ENCODE data around the gene FSTL3. TPM values are rescaled to one million over a fixed set of nuclear protein-coding genes. Genes with fewer than 3 reads are reported as not detected.
A peak's percentile ranks its signal among the peaks of the same experiment; 100 is the strongest.

FSTL3 gene
- total RNA-seq, 1 experiment from 2014 or later = 6.8 TPM

DNA sequence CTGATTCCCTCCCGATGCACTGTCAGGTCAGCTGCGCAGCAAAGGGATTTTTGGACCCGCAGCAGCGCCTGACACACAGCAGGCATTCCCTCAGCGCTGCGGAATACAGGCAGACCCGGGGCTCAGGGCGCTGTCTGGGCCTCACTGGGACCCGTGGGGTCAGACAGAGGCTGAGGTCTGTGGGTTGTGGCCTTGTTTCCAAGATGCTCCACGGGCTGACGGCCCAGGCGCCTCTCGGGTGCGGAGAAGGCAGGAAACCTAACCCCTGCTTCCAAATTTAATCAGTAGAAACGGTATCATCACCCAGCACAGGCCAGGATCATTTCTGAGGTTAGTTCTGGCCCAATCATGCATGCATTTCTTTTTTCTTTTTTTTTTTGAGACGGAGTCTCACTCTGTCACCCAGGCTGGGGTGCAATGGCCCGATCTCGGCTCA lies 12.5 kb upstream of the FSTL3 start:
- H3K56ac ChIP-seq (ENCODE audit: insufficient read length, low read depth, low read length) = no peak overlapping the region
- no peak overlapping the region for H2BK5ac ChIP-seq (ENCODE audit: insufficient read length, low read length)
- no peak overlapping the region for H3K23ac ChIP-seq (ENCODE audit: insufficient read length, low read depth, low read length)
- no peak overlapping the region for H3K27ac Mint-ChIP-seq
- peak overlapping the region; percentile 67 to 74 for H3K4me3 Mint-ChIP-seq
- TF ChIP-seq, protein P1, sequence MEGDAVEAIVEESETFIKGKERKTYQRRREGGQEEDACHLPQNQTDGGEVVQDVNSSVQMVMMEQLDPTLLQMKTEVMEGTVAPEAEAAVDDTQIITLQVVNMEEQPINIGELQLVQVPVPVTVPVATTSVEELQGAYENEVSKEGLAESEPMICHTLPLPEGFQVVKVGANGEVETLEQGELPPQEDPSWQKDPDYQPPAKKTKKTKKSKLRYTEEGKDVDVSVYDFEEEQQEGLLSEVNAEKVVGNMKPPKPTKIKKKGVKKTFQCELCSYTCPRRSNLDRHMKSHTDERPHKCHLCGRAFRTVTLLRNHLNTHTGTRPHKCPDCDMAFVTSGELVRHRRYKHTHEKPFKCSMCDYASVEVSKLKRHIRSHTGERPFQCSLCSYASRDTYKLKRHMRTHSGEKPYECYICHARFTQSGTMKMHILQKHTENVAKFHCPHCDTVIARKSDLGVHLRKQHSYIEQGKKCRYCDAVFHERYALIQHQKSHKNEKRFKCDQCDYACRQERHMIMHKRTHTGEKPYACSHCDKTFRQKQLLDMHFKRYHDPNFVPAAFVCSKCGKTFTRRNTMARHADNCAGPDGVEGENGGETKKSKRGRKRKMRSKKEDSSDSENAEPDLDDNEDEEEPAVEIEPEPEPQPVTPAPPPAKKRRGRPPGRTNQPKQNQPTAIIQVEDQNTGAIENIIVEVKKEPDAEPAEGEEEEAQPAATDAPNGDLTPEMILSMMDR (conservative IDR thresholded peaks at IDR 0.05) = no peak
- no peak overlapping the region for H2BK15ac ChIP-seq (ENCODE audit: low read depth, low read length)
- H3K27me3 Mint-ChIP-seq (ENCODE audit: low read depth) = peaks cover 22% of the 10 kb centered on the region
- no peaks in the 10 kb centered on the region; the same call in 1 of the 2 replicates for H3K4me1 ChIP-seq (ENCODE audit: insufficient read depth, low read length)
- H4K20me1 ChIP-seq (ENCODE audit: control insufficient read depth, insufficient read depth, insufficient read length) = peaks cover 6% of the 10 kb centered on the region
- no peak overlapping the region for H3K18ac ChIP-seq (ENCODE audit: insufficient read length, low read depth, low read length)
- H3T11ph ChIP-seq (ENCODE audit: low read length) = no peak overlapping the region
- no peak overlapping the region for H2BK12ac ChIP-seq (ENCODE audit: insufficient read length, low read depth, low read length)
- peaks cover 13 to 18% of the 10 kb centered on the region in 2 experiments for H3K4me1 Mint-ChIP-seq
- no peak overlapping the region for H2AFZ ChIP-seq (ENCODE audit: low read length)
- H2BK20ac ChIP-seq (ENCODE audit: low read depth, low read length, poor library complexity, severe bottlenecking) = no peak overlapping the region
- H3K4ac ChIP-seq (ENCODE audit: low read depth, low read length) = no peak overlapping the region
- peaks cover 38% of the 10 kb centered on the region; the same call in 1 of the 2 replicates for H3K79me2 ChIP-seq (ENCODE audit: insufficient read depth, low read length)
- no peak overlapping the region for H3K14ac ChIP-seq (ENCODE audit: insufficient read depth, low read length)
- H3K27me3 ChIP-seq (ENCODE audit: insufficient read depth, low read length) = no peaks in the 10 kb centered on the region
- H2BK120ac ChIP-seq (ENCODE audit: low read depth, low read length, poor library complexity, severe bottlenecking) = no peak overlapping the region
- no peak overlapping the region for H3K27ac ChIP-seq (ENCODE audit: insufficient read length, low read depth, low read length)
- H4K8ac ChIP-seq (replicated peaks; ENCODE audit: insufficient read length, low read depth, low read length) = no peak overlapping the region
- H3K9ac ChIP-seq (ENCODE audit: extremely low read depth, insufficient read length, low read length) = no peak overlapping the region
- no peak overlapping the region for H2AK5ac ChIP-seq (ENCODE audit: insufficient read length, low read length)
- peaks cover 7 to 10% of the 10 kb centered on the region in 2 experiments; a peak in 4 of 5 replicates for H3K9me3 Mint-ChIP-seq
- H4K5ac ChIP-seq (ENCODE audit: insufficient read length, low read depth, low read length) = no peak overlapping the region
- H3K9me3 ChIP-seq (ENCODE audit: control insufficient read depth, low read depth, low read length) = no peaks in the 10 kb centered on the region
- no peaks in the 10 kb centered on the region for H3K79me1 ChIP-seq (ENCODE audit: insufficient read depth, low read depth, low read length, poor library complexity, severe bottlenecking)
- no peak for DNase-seq
- no peak overlapping the region for H4K91ac ChIP-seq (ENCODE audit: insufficient read length, low read depth, low read length)
- WGBS (ENCODE audit: extremely low coverage, insufficient read length, low lambda C conversion rate) = no CpG with 5 or more reads among the region's 18 CpGs
- H3K23me2 ChIP-seq (ENCODE audit: insufficient read length, low read depth, low read length, poor library complexity, severe bottlenecking) = peaks cover 7% of the 10 kb centered on the region
- peaks cover 0 to 2% (median 0%) of the 10 kb centered on the region in 3 experiments; a peak in 3 of 7 replicates for H3K36me3 Mint-ChIP-seq (ENCODE audit: insufficient read depth in 1 of 3, low read depth in 3 of 3)
- H3K4me2 ChIP-seq (ENCODE audit: insufficient read depth, insufficient read length, low read length) = peak overlapping the region; percentile 22

Data from H9 (cell line).